Fibroblast of lung (primary cell): ENCODE results near the gene CAMKV. TPM values are rescaled to one million over a fixed set of nuclear protein-coding genes. Genes with fewer than 3 reads are reported as not detected.

Experiments
- DNase-seq, 2 donors: peaks; one replicate each; pipeline versions ENCODE4 v3.0.0 to v3.0.0-alpha.2; 2010; ENCODE audit warnings: low read depth in 2 of 2
- H2AFZ ChIP-seq: 2 replicates; pipeline ENCODE4 v1.5.1; 2012; ENCODE audit warnings: low read length, control low read depth, inconsistent platforms
- H3K27ac ChIP-seq: 2 replicates; pipeline ENCODE4 v1.5.1; 2011; ENCODE audit warnings: low read length, control low read depth; ENCODE audit not compliant: insufficient read depth
- H3K27me3 ChIP-seq: 2 replicates; pipeline ENCODE4 v1.5.1; 2011; ENCODE audit warnings: mild to moderate bottlenecking, low read length; ENCODE audit not compliant: control insufficient read depth, insufficient read depth
- H3K36me3 ChIP-seq: 2 replicates; pipeline ENCODE4 v1.5.1; 2011; ENCODE audit warnings: low read length; ENCODE audit not compliant: control insufficient read depth, insufficient read depth
- H3K4me1 ChIP-seq: 2 replicates; pipeline ENCODE4 v1.5.1; 2011; ENCODE audit warnings: low read length; ENCODE audit not compliant: control insufficient read depth, insufficient read depth; ENCODE audit errors: extremely low read depth
- H3K4me2 ChIP-seq: 2 replicates; pipeline ENCODE4 v1.5.1; 2011; ENCODE audit warnings: low read length, control low read depth; ENCODE audit not compliant: insufficient read depth; ENCODE audit errors: extremely low read depth
- H3K4me3 ChIP-seq, 4 experiments: fragments of 200-600 bp in 1 of 4; sonication (generic) in 1 of 4; replicated peaks in 1 of 4; 2 replicates each; pipeline ENCODE4 v1.5.1; 2011 to 2016; ENCODE audit warnings: low read length in 4 of 4, low read depth in 3 of 4, mild to moderate bottlenecking in 3 of 4, control low read depth in 2 of 4, inconsistent platforms in 1 of 4, mixed read lengths in 1 of 4; ENCODE audit not compliant: insufficient read depth in 1 of 4; ENCODE audit errors: control extremely low read depth in 1 of 4
- H3K79me2 ChIP-seq: 2 replicates; pipeline ENCODE4 v1.5.1; 2012; ENCODE audit warnings: mild to moderate bottlenecking, low read length, inconsistent platforms; ENCODE audit not compliant: control insufficient read depth, insufficient read depth
- H3K9ac ChIP-seq: 2 replicates; pipeline ENCODE4 v1.5.1; 2011; ENCODE audit warnings: mild to moderate bottlenecking, low read length, control low read depth; ENCODE audit not compliant: insufficient read depth
- H3K9me3 ChIP-seq: 2 replicates; pipeline ENCODE4 v1.5.1; 2012; ENCODE audit warnings: low read depth, low read length; ENCODE audit not compliant: control insufficient read depth, insufficient read depth
- H4K20me1 ChIP-seq: 2 replicates; pipeline ENCODE4 v1.5.1; 2011; ENCODE audit warnings: low read length; ENCODE audit not compliant: control insufficient read depth, insufficient read depth; ENCODE audit errors: extremely low read depth
- CTCF ChIP-seq, 2 donors: IDR thresholded peaks in 1 of 2; conservative IDR thresholded peaks in 1 of 2; 1 replicate in 1 of 2; 2 replicates in 1 of 2; pipeline ENCODE4 v1.5.1; 2011 to 2012; ENCODE audit warnings: low read length in 2 of 2, control low read depth in 1 of 2, inconsistent platforms in 1 of 2, low read depth in 1 of 2, mild to moderate bottlenecking in 1 of 2
- EZH2 ChIP-seq: IDR thresholded peaks from 2 replicates; pipeline ENCODE4 v1.5.1; 2012; ENCODE audit warnings: low read length, control low read depth, mild to moderate bottlenecking; ENCODE audit errors: missing control alignments
- polyA plus RNA-seq, 2 donors: library from polyadenylated mRNA; depleted of rRNA in 1 of 2; stranded (reverse) in 1 of 2; unstranded in 1 of 2; fragments of >200 nt; gene quantifications; 2 replicates each; pipeline ENCODE4 v1.2.1, GENCODE V29; 2011 to 2012; ENCODE audit warnings: missing spikeins in 1 of 2
- total RNA-seq: library from RNA; depleted of rRNA; stranded (reverse); fragments of >200 nt; gene quantifications from 2 replicates; pipeline ENCODE4 v1.2.1, GENCODE V29; 2014

The CAMKV gene
- total and polyA plus RNA-seq, 2 donors (not counting 1 experiment from before 2014, with no cell fraction given): 0.06 TPM; not detected in 1

- Histone ChIP-seq H3K79me2 (no peaks in the 10 kb centered on the region), H3K4me2 (no peak overlapping the region), H2AFZ (no peak overlapping the region), H3K4me3 (no peak overlapping the region), H3K27ac (no peak overlapping the region), H3K36me3 (no peaks in the 10 kb centered on the region), H4K20me1 (no peaks in the 10 kb centered on the region), H3K9ac (no peak overlapping the region), H3K27me3 (peaks cover 19% of the 10 kb centered on the region), H3K9me3 (no peaks in the 10 kb centered on the region), H3K4me1 (no peaks in the 10 kb centered on the region)
- DNase-seq: no peak
- no peak for TF ChIP-seq EZH2
- TF ChIP-seq CTCF (conservative IDR thresholded peaks at IDR 0.05 in 1 of 2, IDR thresholded peaks at IDR 0.05 in 1 of 2; ENCODE audit: low read depth in 1 of 2, low read length in 2 of 2): no peak
These were observed 11.0 kb upstream of the CAMKV start for GRCh38 chr3:49880581-49881315.

GRCh38 chr3:49879721-49880120 is 10.0 kb upstream of the CAMKV start:
- Histone ChIP-seq H3K4me3 (no peak overlapping the region), H3K4me2 (no peak overlapping the region), H3K79me2 (no peaks in the 10 kb centered on the region), H3K9ac (no peak overlapping the region), H3K27me3 (peaks cover 19% of the 10 kb centered on the region), H3K27ac (no peak overlapping the region), H3K9me3 (no peaks in the 10 kb centered on the region), H3K36me3 (no peaks in the 10 kb centered on the region), H2AFZ (no peak overlapping the region), H3K4me1 (no peaks in the 10 kb centered on the region), H4K20me1 (no peaks in the 10 kb centered on the region)
- no peak for DNase-seq
- TF ChIP-seq CTCF (conservative IDR thresholded peaks at IDR 0.05 in 1 of 2, IDR thresholded peaks at IDR 0.05 in 1 of 2; ENCODE audit: low read depth in 1 of 2, low read length in 2 of 2) (no peak), EZH2 (no peak)

GRCh38 chr3:49878686-49879085 is 9.0 kb upstream of the CAMKV start:
- no peaks in the 10 kb centered on the region for H3K36me3 ChIP-seq
- no peaks in the 10 kb centered on the region for H4K20me1 ChIP-seq
- no peak overlapping the region for H3K4me2 ChIP-seq
- no peak overlapping the region for H3K9ac ChIP-seq
- TF ChIP-seq EZH2: no peak
- no peak for TF ChIP-seq CTCF (conservative IDR thresholded peaks at IDR 0.05 in 1 of 2, IDR thresholded peaks at IDR 0.05 in 1 of 2; ENCODE audit: low read depth in 1 of 2, low read length in 2 of 2)
- no peak overlapping the region for H2AFZ ChIP-seq
- DNase-seq: no peak
- H3K4me1 ChIP-seq: no peaks in the 10 kb centered on the region
- no peak overlapping the region for H3K27ac ChIP-seq
- H3K27me3 ChIP-seq: peaks cover 19% of the 10 kb centered on the region
- no peaks in the 10 kb centered on the region for H3K9me3 ChIP-seq
- no peak overlapping the region for H3K4me3 ChIP-seq
- H3K79me2 ChIP-seq: no peaks in the 10 kb centered on the region
